Upper lobe of right lung (tissue), 1 donor: ENCODE measurements around the gene SPATA20. TPM values are rescaled to one million over a fixed set of nuclear protein-coding genes. Genes with fewer than 3 reads are reported as not detected.

Experiments
- ATAC-seq: fragments of 200-7000 bp; cut with Tn5 transposase; one replicate; pipeline ENCODE4 v1.9.1; 2020; ENCODE audit warnings: mild to moderate bottlenecking, moderate library complexity
- DNase-seq: peaks from one replicate; pipeline ENCODE4 v3.0.0-alpha.2; 2020
- H3K27ac ChIP-seq: fragments of 200-600 bp; one replicate; pipeline ENCODE4 v1.8.0; 2022
- H3K27me3 ChIP-seq: fragments of 200-600 bp; one replicate; pipeline ENCODE4 v1.8.0; 2022; ENCODE audit warnings: mild to moderate bottlenecking
- H3K36me3 ChIP-seq: fragments of 200-600 bp; one replicate; pipeline ENCODE4 v1.8.0; 2022
- H3K4me1 ChIP-seq: fragments of 200-600 bp; one replicate; pipeline ENCODE4 v1.8.0; 2022
- H3K4me3 ChIP-seq: fragments of 200-600 bp; one replicate; pipeline ENCODE4 v1.8.0; 2022; ENCODE audit warnings: mild to moderate bottlenecking
- H3K9me3 ChIP-seq: fragments of 200-600 bp; one replicate; pipeline ENCODE4 v1.8.0; 2022
- intact Hi-C: fragments of 100-400 bp; cut with DNase I; formaldehyde crosslinking; loops from one replicate; pipeline ENCODE4 v1.11.0; 2022
- total RNA-seq: library from RNA; stranded (reverse); fragmentation: NEBNext Ultra II Directional; extraction: Animal tissue kit (Norgen Biotek cat#: 25700); gene quantifications from one replicate; pipeline ENCODE4 v1.2.1, GENCODE V29; 2021
- TF ChIP-seq, protein P1 (sequence below): fragments of 200-600 bp; IDR thresholded peaks from one replicate; pipeline ENCODE4 v1.8.0; 2022; ENCODE audit warnings: antibody characterized with exemption
- donor health status: DM: no; HTN: yes; CAD: no; lungs with severe emphysema.

Gene SPATA20
- total RNA-seq, 1 donor from 2014 or later: 31.6 TPM

DNA sequence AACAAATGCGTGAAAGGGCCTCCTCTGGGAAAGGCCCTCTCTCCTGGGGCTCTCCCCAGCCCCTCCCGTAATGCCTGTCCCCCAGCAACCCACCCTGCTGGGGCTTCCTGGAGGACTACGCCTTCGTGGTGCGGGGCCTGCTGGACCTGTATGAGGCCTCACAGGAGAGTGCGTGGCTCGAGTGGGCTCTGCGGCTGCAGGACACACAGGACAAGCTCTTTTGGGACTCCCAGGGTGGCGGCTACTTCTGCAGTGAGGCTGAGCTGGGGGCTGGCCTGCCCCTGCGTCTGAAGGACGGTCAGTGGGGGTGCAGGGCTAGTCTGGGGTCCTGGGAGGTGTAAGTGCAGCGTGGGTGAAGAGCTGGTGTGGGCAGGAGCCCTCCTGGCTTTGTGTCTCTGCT is 4.9 kb downstream of the SPATA20 start:
- intact Hi-C loops: loop anchor here (5.0 kb wide), 1 partner anchor 75 kb away; no protein-coding TSS in a partner anchor
- no peaks in the 10 kb centered on the region for H3K27me3 ChIP-seq

DNA sequence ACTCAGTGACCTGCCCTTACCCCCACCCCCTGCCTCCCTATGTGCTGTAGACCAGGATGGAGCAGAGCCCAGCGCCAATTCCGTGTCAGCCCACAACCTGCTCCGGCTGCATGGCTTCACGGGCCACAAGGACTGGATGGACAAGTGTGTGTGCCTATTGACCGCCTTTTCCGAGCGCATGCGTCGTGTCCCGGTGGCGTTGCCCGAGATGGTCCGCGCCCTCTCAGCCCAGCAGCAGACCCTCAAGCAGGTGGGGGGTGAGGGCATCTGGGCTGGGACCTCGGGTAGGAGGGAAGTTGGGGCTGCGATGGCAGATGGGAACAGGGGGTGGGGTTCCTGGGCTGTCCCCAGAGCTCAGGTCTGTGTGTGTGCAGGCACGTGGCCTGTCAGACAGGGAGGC is 7.2 kb downstream of the SPATA20 start:
- Histone ChIP-seq H3K4me1 (peaks cover 8% of the 10 kb centered on the region), H3K27me3 (peaks cover 11% of the 10 kb centered on the region), H3K36me3 (no peaks in the 10 kb centered on the region), H3K4me3 (no peak overlapping the region), H3K9me3 (no peaks in the 10 kb centered on the region), H3K27ac (no peak overlapping the region)
- intact Hi-C loops: loop anchor here (5.0 kb wide), 1 partner anchor 73 kb away; no protein-coding TSS in a partner anchor
- no peak for DNase-seq
- TF ChIP-seq, protein P1, sequence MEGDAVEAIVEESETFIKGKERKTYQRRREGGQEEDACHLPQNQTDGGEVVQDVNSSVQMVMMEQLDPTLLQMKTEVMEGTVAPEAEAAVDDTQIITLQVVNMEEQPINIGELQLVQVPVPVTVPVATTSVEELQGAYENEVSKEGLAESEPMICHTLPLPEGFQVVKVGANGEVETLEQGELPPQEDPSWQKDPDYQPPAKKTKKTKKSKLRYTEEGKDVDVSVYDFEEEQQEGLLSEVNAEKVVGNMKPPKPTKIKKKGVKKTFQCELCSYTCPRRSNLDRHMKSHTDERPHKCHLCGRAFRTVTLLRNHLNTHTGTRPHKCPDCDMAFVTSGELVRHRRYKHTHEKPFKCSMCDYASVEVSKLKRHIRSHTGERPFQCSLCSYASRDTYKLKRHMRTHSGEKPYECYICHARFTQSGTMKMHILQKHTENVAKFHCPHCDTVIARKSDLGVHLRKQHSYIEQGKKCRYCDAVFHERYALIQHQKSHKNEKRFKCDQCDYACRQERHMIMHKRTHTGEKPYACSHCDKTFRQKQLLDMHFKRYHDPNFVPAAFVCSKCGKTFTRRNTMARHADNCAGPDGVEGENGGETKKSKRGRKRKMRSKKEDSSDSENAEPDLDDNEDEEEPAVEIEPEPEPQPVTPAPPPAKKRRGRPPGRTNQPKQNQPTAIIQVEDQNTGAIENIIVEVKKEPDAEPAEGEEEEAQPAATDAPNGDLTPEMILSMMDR: no peak
- no peak for ATAC-seq

More for the DNA sequence above, 4.9 kb downstream of the SPATA20 start:
- H3K27ac ChIP-seq: no peak overlapping the region
- no peaks in the 10 kb centered on the region for H3K36me3 ChIP-seq
- H3K4me3 ChIP-seq: no peak overlapping the region
- TF ChIP-seq, protein P1: no peak
- H3K9me3 ChIP-seq: no peaks in the 10 kb centered on the region
- DNase-seq (no peak), ATAC-seq (no peak)
- H3K4me1 ChIP-seq: no peaks in the 10 kb centered on the region

DNA sequence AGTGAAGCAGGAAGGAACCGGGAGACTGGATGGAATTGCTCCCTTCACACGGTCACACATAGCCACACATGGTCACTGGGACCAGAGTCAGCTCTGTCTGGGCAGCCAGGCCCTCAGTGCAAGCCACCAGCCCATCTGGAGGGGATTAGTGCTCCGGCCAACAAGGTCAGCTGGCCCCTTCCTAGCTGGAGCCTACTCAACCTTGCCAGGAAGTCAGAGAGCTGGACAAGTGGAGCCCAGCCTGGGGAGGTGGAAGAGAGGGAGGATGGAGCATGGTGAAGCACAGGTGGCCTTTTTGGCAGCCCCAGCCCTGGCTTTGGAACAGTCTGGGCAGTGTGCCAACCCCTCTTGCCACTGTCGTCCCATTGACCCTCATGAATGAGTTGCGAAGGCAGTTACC is 9.8 kb downstream of the SPATA20 start:
- TF ChIP-seq, protein P1: no peak
- no peaks in the 10 kb centered on the region for H3K36me3 ChIP-seq
- DNase-seq (no peak), ATAC-seq (no peak)
- H3K4me3 ChIP-seq: no peak overlapping the region
- peaks cover 29% of the 10 kb centered on the region for H3K4me1 ChIP-seq
- intact Hi-C loops: no loop called here
- H3K9me3 ChIP-seq: no peaks in the 10 kb centered on the region
- H3K27ac ChIP-seq: no peak overlapping the region
- peaks cover 36% of the 10 kb centered on the region for H3K27me3 ChIP-seq

DNA sequence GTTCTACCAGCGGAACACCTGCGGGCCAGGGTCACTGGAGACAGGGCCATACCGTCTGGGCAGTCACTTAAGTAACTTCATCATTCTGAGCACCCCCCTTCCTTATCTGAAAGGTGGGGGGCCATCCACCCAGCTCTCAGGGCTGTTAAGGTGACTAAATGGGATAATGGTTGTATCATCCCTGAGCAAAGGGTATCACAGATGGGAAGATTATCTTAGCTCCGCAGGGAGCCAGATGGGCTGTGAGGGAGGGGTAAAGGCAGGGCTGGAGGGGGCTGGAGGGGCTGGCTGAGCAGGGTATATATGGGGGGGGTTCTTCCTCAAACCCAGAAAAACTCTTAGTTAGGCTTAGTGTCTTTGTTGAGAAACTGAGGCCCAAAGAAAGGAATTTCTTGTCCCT is 10.7 kb downstream of the SPATA20 start:
- no peak overlapping the region for H3K4me3 ChIP-seq
- no peaks in the 10 kb centered on the region for H3K9me3 ChIP-seq
- no peaks in the 10 kb centered on the region for H3K36me3 ChIP-seq
- H3K4me1 ChIP-seq: peaks cover 30% of the 10 kb centered on the region
- no peak overlapping the region for H3K27ac ChIP-seq
- ATAC-seq (no peak), DNase-seq (no peak)
- TF ChIP-seq, protein P1: no peak
- H3K27me3 ChIP-seq: peaks cover 45% of the 10 kb centered on the region
- intact Hi-C loops: no loop called here

DNA sequence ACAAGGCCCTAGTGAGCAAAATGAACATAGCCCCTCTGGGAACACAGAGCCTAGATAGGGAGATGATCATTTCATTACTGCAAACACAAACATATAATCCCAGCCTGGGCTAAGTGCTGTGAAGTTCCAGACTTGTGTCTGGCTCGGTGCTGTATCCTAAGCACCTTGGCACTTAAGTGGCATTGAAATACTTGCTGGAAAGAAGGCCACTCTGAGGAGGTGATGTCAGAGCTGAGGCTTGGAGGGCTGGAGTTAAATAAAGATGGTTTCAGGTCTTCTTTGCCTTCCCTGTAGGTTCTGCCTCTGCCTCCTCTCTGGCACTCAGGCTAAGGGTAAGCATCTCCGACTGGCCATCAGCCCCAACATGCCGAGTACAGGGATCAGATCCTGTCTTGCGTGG is 11.1 kb downstream of the SPATA20 start:
- DNase-seq (no peak), ATAC-seq (peak; percentile 35)
- TF ChIP-seq, protein P1: no peak
- Histone ChIP-seq H3K27ac (no peak overlapping the region), H3K27me3 (peaks cover 49% of the 10 kb centered on the region), H3K9me3 (no peaks in the 10 kb centered on the region), H3K36me3 (no peaks in the 10 kb centered on the region), H3K4me1 (peaks cover 30% of the 10 kb centered on the region), H3K4me3 (no peak overlapping the region)
- intact Hi-C loops: no loop called here

DNA sequence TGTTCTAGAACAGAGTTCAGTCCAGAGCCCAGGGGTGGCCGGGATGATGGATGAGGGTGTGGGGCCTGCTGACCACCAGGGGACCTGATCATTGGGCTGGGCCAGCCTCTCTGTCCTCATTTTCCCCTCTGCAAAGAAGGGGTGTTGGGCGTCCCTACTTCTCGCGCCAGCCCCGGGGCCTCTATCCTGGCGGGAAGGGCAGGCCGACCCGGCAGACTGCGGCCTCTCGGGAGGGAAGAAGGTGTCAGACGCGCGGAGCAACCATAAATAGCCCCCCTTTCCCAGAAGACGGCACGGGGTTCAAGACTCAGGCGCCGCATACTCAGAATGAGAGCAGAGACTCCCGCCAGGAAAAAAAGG is 11.6 kb downstream of the SPATA20 start:
- H3K4me3 ChIP-seq: no peak overlapping the region
- intact Hi-C loops: no loop called here
- TF ChIP-seq, protein P1: no peak
- H3K27ac ChIP-seq: no peak overlapping the region
- no peaks in the 10 kb centered on the region for H3K9me3 ChIP-seq
- peaks cover 54% of the 10 kb centered on the region for H3K27me3 ChIP-seq
- H3K4me1 ChIP-seq: peaks cover 30% of the 10 kb centered on the region
- H3K36me3 ChIP-seq: no peaks in the 10 kb centered on the region
- ATAC-seq (no peak), DNase-seq (no peak)
